Suprapubic skin (tissue), 4 donors: ENCODE results near the gene INSC. TPM values are rescaled to one million over a fixed set of nuclear protein-coding genes. Genes with fewer than 3 reads are reported as not detected.

ENCODE experiments used
- DNase-seq, 2 donors: peaks; one replicate each; pipeline ENCODE4 v3.0.0-alpha.2; 2019; ENCODE audit warnings: low spot score in 2 of 2
- H3K27ac ChIP-seq: fragments of 200-600 bp; sonication (generic); one replicate; pipeline ENCODE4 v1.5.1; 2019
- H3K27me3 ChIP-seq: fragments of 200-600 bp; sonication (generic); one replicate; pipeline ENCODE4 v1.5.1; 2019
- H3K36me3 ChIP-seq: fragments of 200-600 bp; sonication (generic); one replicate; pipeline ENCODE4 v1.5.1; 2019
- H3K4me1 ChIP-seq: fragments of 200-600 bp; sonication (generic); one replicate; pipeline ENCODE4 v1.5.1; 2019
- H3K4me3 ChIP-seq: fragments of 200-600 bp; sonication (generic); one replicate; pipeline ENCODE4 v1.5.1; 2019; ENCODE audit warnings: mild to moderate bottlenecking
- H3K9me3 ChIP-seq: fragments of 200-600 bp; sonication (generic); one replicate; pipeline ENCODE4 v1.5.1; 2019
- CTCF ChIP-seq, 2 donors: fragments of 200-600 bp in 1 of 2; fragments of 450-650 bp in 1 of 2; sonication (generic) in 1 of 2; IDR thresholded peaks; one replicate each; pipeline ENCODE4 v1.5.1; 2016 to 2019; ENCODE audit warnings: antibody characterized with exemption in 2 of 2, mild to moderate bottlenecking in 1 of 2, moderate library complexity in 1 of 2
- EP300 ChIP-seq: sonication (generic); formaldehyde crosslinking; IDR thresholded peaks from one replicate; pipeline ENCODE4 v1.6.1; 2017; ENCODE audit warnings: antibody characterized with exemption
- POLR2A ChIP-seq, 2 donors: fragments of 450-650 bp; IDR thresholded peaks; one replicate each; pipeline ENCODE4 v1.6.1; 2017; ENCODE audit warnings: antibody characterized with exemption in 2 of 2, mild to moderate bottlenecking in 2 of 2, moderate library complexity in 2 of 2
- POLR2AphosphoS5 ChIP-seq, 3 donors: sonication (generic); formaldehyde crosslinking; IDR thresholded peaks; one replicate each; pipeline ENCODE4 v1.6.1; 2017; ENCODE audit warnings: antibody characterized with exemption in 3 of 3
- WGBS: methylation state at CpG from one replicate; pipeline ENCODE4 v1.1.5; 2018; 5-methylcytosine and 5-hydroxymethylcytosine counted together
- total RNA-seq, 4 donors: library from RNA; depleted of rRNA; stranded (reverse); fragments of >200 nt; gene quantifications; one replicate each; pipeline ENCODE4 v1.1.0, GENCODE V29; 2016

Gene INSC
- total RNA-seq, 4 donors from 2014 or later, result 0.16 to 0.34 (median 0.32) TPM; not detected in 1

GRCh38 chr11:15119826-15120225 is 5.1 kb downstream of the INSC start:
- TF ChIP-seq CTCF (IDR thresholded peaks at IDR 0.05) (no peak), EP300 (no peak)
- peaks cover 2% of the 10 kb centered on the region for H3K4me1 ChIP-seq
- DNase-seq, result no peak
- 57% methylated on average over 1 of the region's 1 CpG for WGBS
- H3K27me3 ChIP-seq, result peaks cover 17% of the 10 kb centered on the region
- H3K4me3 ChIP-seq, result no peak overlapping the region
- H3K9me3 ChIP-seq, result no peaks in the 10 kb centered on the region
- no peaks in the 10 kb centered on the region for H3K36me3 ChIP-seq
- H3K27ac ChIP-seq, result no peak overlapping the region

- WGBS, result 62% methylated on average over 1 of the region's 1 CpG
- no peaks in the 10 kb centered on the region for H3K27me3 ChIP-seq
- H3K4me1 ChIP-seq, result no peaks in the 10 kb centered on the region
- no peaks in the 10 kb centered on the region for H3K36me3 ChIP-seq
- TF ChIP-seq POLR2A (IDR thresholded peaks at IDR 0.05) (no peak), POLR2AphosphoS5 (IDR thresholded peaks at IDR 0.05) (no peak), CTCF (IDR thresholded peaks at IDR 0.05) (no peak), EP300 (no peak)
- H3K27ac ChIP-seq, result no peak overlapping the region
- no peaks in the 10 kb centered on the region for H3K9me3 ChIP-seq
- no peak overlapping the region for H3K4me3 ChIP-seq
- no peak for DNase-seq
Observed at GRCh38 chr11:15123849-15124248, 9.1 kb downstream of the INSC start.

GRCh38 chr11:15124528-15124927 is 9.8 kb downstream of the INSC start:
- Histone ChIP-seq H3K36me3 (no peaks in the 10 kb centered on the region), H3K27me3 (no peaks in the 10 kb centered on the region), H3K4me3 (no peak overlapping the region), H3K27ac (no peak overlapping the region), H3K9me3 (no peaks in the 10 kb centered on the region), H3K4me1 (no peaks in the 10 kb centered on the region)
- DNase-seq, result no peak
- TF ChIP-seq CTCF (IDR thresholded peaks at IDR 0.05) (no peak), POLR2A (IDR thresholded peaks at IDR 0.05) (no peak), EP300 (no peak), POLR2AphosphoS5 (IDR thresholded peaks at IDR 0.05) (no peak)
- 77% methylated on average over 2 of the region's 2 CpGs for WGBS

GRCh38 chr11:15127341-15127740 is 12.6 kb downstream of the INSC start:
- no peaks in the 10 kb centered on the region for H3K27me3 ChIP-seq
- no peaks in the 10 kb centered on the region for H3K36me3 ChIP-seq
- no peaks in the 10 kb centered on the region for H3K9me3 ChIP-seq
- WGBS, result 84% methylated on average over 6 of the region's 6 CpGs
- no peak overlapping the region for H3K4me3 ChIP-seq
- no peak for DNase-seq
- no peaks in the 10 kb centered on the region for H3K4me1 ChIP-seq
- no peak for TF ChIP-seq EP300
- TF ChIP-seq POLR2A (IDR thresholded peaks at IDR 0.05), result no peak
- TF ChIP-seq POLR2AphosphoS5 (IDR thresholded peaks at IDR 0.05), result no peak
- no peak for TF ChIP-seq CTCF (IDR thresholded peaks at IDR 0.05)
- H3K27ac ChIP-seq, result no peak overlapping the region

- Histone ChIP-seq H3K4me1 (no peaks in the 10 kb centered on the region), H3K27ac (no peak overlapping the region), H3K4me3 (no peak overlapping the region), H3K36me3 (no peaks in the 10 kb centered on the region), H3K9me3 (no peaks in the 10 kb centered on the region), H3K27me3 (no peaks in the 10 kb centered on the region)
- 89% methylated on average over 2 of the region's 2 CpGs for WGBS
- DNase-seq, result no peak
- TF ChIP-seq EP300, result no peak
- no peak for TF ChIP-seq POLR2AphosphoS5 (IDR thresholded peaks at IDR 0.05)
- TF ChIP-seq CTCF (IDR thresholded peaks at IDR 0.05), result no peak
Observed at GRCh38 chr11:15128621-15129020, 13.9 kb downstream of the INSC start.
